ENCODE data around the gene KRT82.

DNA sequence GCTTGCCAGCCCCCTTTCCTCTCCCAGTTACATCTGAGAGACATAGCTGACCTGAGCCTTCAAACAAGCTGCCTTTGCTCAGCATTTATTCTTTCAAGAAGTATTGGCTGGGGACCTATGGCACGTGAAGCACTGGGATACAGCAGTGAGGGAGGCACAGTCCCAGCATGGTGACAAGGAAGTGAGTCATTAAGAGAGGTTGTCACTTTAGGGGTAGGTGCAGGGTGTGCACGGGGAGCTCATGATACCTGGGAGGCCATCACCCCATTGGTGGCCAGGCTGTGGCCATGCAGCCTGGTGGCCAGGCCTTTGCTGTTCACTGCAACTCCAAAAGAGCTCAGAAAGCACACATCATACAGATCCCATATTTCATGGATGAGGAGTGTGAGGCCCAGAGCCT lies 33.7 kb upstream of the KRT82 start:
- TF ChIP-seq, protein P1, sequence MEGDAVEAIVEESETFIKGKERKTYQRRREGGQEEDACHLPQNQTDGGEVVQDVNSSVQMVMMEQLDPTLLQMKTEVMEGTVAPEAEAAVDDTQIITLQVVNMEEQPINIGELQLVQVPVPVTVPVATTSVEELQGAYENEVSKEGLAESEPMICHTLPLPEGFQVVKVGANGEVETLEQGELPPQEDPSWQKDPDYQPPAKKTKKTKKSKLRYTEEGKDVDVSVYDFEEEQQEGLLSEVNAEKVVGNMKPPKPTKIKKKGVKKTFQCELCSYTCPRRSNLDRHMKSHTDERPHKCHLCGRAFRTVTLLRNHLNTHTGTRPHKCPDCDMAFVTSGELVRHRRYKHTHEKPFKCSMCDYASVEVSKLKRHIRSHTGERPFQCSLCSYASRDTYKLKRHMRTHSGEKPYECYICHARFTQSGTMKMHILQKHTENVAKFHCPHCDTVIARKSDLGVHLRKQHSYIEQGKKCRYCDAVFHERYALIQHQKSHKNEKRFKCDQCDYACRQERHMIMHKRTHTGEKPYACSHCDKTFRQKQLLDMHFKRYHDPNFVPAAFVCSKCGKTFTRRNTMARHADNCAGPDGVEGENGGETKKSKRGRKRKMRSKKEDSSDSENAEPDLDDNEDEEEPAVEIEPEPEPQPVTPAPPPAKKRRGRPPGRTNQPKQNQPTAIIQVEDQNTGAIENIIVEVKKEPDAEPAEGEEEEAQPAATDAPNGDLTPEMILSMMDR (IDR thresholded peaks at IDR 0.05; ENCODE audit: low read length): no peak
- TF ChIP-seq EZH2 (optimal IDR thresholded peaks at IDR 0.05; ENCODE audit: low read depth, low read length) (no peak), EZH2phosphoT487 (IDR thresholded peaks at IDR 0.05; ENCODE audit: low read length) (no peak)
